HFF-Myc (cell line): ENCODE results near the gene CST9L.

ENCODE experiments used
- DNase-seq: peaks from one replicate; pipeline ENCODE4 v3.0.0-alpha.2; 2011; ENCODE audit warnings: low read depth; ENCODE audit errors: extremely low read depth
- H3K4me3 ChIP-seq: replicated peaks from 2 replicates; pipeline ENCODE4 v1.5.1; 2011; ENCODE audit warnings: low read depth, mild to moderate bottlenecking, control low read depth, low read length
- TF ChIP-seq, protein P1 (sequence below): IDR thresholded peaks from 2 replicates; pipeline ENCODE4 v1.5.1; 2012; ENCODE audit warnings: mild to moderate bottlenecking, low read depth, low read length, control low read depth; ENCODE audit errors: missing control alignments

The CST9L gene, protein sequence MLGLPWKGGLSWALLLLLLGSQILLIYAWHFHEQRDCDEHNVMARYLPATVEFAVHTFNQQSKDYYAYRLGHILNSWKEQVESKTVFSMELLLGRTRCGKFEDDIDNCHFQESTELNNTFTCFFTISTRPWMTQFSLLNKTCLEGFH

DNA sequence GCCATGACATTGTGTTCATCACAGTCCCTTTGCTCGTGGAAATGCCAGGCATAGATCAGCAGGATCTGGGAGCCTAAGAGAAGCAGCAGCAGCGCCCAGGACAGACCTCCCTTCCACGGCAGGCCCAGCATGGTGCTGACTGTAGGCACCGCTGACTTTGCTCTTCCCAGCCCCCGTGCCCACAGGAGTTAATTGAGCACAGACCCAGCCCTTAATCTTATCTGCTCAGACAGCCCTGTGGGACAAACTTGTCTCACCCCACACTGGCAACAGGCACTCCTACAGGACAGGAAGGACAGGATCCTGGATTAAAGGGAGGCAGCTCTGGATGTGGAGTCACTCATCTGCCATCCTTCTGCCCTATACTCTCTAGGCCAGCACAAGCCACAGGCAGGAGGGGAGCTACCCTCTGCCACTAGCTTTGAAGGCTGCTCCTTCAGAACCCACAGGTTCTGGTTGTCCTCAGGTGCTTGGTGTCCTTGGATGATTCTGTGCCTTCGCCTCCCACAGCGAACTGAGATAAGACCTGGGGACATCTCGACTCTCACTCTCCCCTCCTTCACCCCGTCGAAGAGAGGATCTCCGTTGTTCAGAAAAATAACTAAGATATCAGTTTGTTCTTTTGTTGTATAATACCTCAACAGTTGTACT lies at the start of gene CST9L:
CST9L (minus strand) TSS at position 165 of the 651 bp plus-strand sequence; CDS start at position 131, 34 bp downstream.
- no peak for DNase-seq

DNA sequence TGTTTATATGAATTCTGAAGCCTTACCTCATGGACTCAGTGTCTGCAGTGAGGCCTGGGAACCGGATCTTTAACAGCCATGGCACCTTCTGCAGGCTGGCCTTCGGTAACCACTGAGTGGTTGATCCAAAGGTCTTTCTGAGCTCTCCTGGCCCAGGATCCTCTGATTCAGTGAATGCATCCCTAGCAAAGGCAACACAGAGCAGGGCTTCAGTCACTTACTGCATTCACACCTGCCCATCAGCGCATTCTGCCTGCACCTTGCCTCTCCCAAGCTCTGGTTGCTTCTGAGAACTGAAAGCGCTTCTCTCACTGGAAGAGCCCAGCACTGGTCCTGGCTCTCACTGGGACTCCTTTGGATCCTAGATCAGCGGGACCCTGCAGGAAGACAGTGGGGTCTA lies 45.9 kb upstream of the CST9L start:
- no peak for DNase-seq
- H3K4me3 ChIP-seq = no peak overlapping the region
- TF ChIP-seq, protein P1, sequence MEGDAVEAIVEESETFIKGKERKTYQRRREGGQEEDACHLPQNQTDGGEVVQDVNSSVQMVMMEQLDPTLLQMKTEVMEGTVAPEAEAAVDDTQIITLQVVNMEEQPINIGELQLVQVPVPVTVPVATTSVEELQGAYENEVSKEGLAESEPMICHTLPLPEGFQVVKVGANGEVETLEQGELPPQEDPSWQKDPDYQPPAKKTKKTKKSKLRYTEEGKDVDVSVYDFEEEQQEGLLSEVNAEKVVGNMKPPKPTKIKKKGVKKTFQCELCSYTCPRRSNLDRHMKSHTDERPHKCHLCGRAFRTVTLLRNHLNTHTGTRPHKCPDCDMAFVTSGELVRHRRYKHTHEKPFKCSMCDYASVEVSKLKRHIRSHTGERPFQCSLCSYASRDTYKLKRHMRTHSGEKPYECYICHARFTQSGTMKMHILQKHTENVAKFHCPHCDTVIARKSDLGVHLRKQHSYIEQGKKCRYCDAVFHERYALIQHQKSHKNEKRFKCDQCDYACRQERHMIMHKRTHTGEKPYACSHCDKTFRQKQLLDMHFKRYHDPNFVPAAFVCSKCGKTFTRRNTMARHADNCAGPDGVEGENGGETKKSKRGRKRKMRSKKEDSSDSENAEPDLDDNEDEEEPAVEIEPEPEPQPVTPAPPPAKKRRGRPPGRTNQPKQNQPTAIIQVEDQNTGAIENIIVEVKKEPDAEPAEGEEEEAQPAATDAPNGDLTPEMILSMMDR = no peak

More for the DNA sequence above, at the start of gene CST9L:
- H3K4me3 ChIP-seq = no peak within 1 kb of the TSS
- TF ChIP-seq, protein P1 = no peak

DNA sequence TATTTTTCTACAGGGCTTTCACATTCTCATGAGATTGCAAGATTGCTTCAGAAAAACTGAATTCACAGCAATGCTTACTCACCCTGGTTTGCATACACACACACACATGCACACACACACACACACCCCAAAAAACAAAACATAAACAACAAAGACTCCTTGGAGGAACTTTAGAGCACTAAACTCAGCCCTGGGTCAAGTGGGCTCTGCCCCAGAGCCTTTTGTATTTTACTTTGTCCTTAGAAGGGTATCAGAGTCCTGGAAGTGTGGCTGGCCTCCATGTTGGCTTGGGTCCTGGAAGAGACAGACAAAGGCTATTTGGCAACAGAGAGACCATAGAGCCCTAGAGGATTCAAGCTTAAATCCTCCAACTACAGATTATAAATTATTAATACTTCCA lies 45.4 kb upstream of the CST9L start:
- H3K4me3 ChIP-seq = no peak overlapping the region
- DNase-seq = no peak
- TF ChIP-seq, protein P1 = no peak

DNA sequence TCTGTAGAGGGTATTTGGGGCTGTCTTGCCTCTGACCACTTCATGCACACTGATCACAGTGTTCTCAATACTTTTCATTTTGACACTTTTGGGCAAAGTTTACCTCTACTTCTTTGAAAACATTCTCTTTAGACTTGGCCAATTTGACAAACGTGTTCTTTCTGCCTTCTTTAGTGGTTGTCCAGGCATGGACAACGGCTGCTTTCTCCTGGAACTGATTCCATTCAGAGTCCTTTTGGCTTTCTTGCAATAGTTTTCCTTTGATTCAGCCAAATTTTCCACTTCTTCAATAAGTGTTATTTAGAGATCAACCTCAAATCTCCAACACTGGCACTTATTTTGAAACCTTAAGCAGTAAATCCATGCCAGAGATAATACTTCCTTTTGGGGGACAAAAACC lies 44.1 kb upstream of the CST9L start:
- TF ChIP-seq, protein P1 = no peak
- no peak for DNase-seq
- H3K4me3 ChIP-seq = no peak overlapping the region

DNA sequence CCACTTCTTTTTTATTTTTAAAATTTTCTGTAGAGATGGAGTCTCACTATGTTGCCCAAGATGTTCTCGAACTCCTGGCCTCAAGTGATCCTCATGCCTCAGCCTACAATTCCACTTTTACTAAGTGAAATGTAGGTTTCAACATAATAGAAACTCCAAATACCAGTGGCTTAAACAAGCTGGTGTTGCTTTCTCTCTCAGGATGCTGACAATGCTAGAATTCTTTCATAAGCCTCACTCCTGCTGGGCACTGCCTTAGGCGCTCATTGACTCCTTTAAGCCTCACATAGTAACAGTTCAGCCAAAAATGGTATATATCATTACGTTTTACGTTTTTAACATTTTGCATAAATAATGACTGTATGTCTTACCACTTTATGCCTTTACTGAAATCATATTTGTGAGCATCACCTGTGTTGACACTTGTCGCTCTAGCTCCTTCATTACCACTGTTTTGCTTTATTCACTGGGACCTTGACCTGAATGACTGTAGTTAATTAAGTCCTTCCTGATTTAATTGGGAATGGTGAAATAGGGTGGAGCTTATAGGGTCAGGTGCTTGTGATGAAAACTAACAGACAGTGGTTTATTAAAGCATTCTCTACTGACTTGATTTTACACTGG lies 41.3 kb upstream of the CST9L start:
- DNase-seq = no peak
- TF ChIP-seq, protein P1 = no peak
- H3K4me3 ChIP-seq = no peak overlapping the region

DNA sequence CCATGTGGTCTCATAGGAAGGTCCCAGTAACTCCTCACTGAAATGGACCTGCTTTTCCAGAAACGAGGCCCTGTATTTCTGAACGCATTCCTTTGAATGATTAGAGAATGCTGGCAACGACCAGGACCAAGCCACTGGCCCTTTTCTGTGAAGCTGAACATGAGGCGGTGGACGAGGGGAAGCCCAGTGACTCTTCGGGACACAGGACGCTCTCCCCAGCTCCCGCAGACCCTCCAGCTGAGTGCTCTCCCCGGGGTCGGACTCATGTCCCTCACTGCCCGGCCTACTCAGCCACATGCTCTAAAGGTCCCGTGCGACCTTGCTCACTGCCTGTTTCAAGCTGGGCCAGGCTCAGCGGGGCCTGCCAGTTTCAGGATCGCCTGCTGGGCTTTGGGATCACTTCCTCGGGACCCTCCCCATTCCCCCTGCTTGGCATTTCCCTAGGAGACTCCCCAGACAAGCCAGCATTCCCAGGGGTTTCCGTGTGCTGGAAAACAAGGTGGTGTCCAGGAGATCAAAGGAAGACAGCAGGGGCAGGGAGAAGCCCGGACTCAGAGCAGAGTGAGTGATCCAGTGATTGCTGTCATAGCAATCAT lies 40.1 kb upstream of the CST9L start:
- TF ChIP-seq, protein P1 = no peak
- DNase-seq = no peak
- H3K4me3 ChIP-seq = no peak overlapping the region
